OCI-LY1 (cell line): ENCODE data around the gene CAMKK1.

ENCODE experiments used
- CTCF ChIP-seq: fragments of 200-600 bp; sonication (generic), shearing (Covaris generic); IDR thresholded peaks from 2 replicates; pipeline ENCODE4 v1.5.1; 2017; ENCODE audit warnings: mild to moderate bottlenecking, antibody characterized with exemption, low read length, moderate library complexity, mixed read lengths
- EZH2 ChIP-seq: fragments of 200-600 bp; sonication (generic), shearing (Covaris generic); IDR thresholded peaks from 2 replicates; pipeline ENCODE4 v1.8.0; 2017; ENCODE audit warnings: borderline replicate concordance, mixed run types, mild to moderate bottlenecking, antibody characterized with exemption, low read length, moderate library complexity, mixed read lengths

GRCh38 chr17:3906881-3907280 is 14.0 kb upstream of the CAMKK1 start:
- TF ChIP-seq CTCF (no peak), EZH2 (no peak)
